ENCODE data around the gene CDC42BPG.
A peak's percentile ranks its signal among the peaks of the same experiment; 100 is the strongest.

The CDC42BPG gene, protein sequence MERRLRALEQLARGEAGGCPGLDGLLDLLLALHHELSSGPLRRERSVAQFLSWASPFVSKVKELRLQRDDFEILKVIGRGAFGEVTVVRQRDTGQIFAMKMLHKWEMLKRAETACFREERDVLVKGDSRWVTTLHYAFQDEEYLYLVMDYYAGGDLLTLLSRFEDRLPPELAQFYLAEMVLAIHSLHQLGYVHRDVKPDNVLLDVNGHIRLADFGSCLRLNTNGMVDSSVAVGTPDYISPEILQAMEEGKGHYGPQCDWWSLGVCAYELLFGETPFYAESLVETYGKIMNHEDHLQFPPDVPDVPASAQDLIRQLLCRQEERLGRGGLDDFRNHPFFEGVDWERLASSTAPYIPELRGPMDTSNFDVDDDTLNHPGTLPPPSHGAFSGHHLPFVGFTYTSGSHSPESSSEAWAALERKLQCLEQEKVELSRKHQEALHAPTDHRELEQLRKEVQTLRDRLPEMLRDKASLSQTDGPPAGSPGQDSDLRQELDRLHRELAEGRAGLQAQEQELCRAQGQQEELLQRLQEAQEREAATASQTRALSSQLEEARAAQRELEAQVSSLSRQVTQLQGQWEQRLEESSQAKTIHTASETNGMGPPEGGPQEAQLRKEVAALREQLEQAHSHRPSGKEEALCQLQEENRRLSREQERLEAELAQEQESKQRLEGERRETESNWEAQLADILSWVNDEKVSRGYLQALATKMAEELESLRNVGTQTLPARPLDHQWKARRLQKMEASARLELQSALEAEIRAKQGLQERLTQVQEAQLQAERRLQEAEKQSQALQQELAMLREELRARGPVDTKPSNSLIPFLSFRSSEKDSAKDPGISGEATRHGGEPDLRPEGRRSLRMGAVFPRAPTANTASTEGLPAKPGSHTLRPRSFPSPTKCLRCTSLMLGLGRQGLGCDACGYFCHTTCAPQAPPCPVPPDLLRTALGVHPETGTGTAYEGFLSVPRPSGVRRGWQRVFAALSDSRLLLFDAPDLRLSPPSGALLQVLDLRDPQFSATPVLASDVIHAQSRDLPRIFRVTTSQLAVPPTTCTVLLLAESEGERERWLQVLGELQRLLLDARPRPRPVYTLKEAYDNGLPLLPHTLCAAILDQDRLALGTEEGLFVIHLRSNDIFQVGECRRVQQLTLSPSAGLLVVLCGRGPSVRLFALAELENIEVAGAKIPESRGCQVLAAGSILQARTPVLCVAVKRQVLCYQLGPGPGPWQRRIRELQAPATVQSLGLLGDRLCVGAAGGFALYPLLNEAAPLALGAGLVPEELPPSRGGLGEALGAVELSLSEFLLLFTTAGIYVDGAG (N-terminal part only)

DNA sequence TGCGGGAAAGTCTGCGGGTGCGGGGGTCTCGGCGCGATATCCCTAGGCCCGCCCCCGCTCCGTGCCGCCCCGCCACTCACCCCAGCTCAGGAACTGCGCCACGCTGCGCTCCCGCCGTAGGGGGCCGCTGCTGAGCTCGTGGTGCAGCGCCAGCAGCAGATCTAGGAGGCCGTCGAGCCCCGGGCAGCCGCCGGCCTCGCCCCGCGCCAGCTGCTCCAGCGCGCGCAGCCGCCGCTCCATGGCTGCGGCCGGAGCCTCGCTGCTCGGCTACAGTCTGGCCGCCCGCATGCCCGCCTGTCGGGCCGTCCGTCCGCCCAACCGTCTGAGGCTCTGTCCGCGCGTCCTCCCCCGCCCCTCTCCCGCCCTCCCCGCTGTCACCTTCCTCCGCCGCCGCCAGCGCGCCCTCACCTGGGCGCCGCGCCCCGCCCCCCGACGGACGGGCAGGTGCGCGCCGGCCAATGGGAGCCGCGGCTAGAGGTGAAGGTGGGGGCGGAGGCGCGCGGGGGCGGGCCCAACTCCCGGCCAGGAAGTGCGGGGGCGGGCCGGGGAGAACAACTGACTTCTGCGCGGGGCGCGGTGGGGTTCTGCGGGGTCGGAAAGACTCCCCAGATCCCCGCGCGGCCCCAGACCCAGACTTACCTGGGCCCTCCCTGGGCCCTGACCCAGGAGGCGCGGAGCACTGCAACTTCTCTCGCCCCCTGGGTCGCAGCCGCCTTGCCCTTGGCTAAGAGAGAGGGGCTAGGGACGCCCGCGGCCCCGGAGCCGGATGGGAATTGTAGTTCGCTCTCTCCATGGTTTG, at the start of gene CDC42BPG:
CDC42BPG (minus strand) TSS at position 324 of the 799 bp plus-strand sequence; CDS start at position 240, 84 bp downstream.
- DNase-seq, result peak; percentile 68

GRCh38 chr11:64893194-64894069, 49.0 kb upstream of the CDC42BPG start:
- no peak for DNase-seq

GRCh38 chr11:64892838-64893193, 48.4 kb upstream of the CDC42BPG start:
- no peak for DNase-seq

DNA sequence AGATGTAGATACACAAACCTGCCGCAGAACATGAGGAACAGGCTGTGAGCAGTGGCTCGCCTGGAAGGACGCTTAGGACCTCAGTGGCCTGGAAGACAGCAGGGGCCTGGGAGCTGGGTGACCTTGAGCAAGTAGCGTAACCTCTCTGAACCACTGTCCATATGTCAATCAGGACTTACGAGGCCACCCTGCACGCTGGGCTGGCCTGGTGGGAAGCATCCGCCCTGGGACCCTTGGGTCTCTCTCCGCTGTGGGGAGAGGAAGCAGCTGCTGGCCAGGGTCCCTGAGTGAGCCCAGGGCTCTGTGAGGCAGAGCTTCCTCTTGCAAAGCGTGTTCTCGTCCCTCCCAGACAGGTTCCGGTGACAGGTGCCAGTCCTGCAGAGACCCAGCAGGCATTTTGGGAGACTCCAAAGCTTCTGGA, 48.0 kb upstream of the CDC42BPG start:
- no peak for DNase-seq

DNA sequence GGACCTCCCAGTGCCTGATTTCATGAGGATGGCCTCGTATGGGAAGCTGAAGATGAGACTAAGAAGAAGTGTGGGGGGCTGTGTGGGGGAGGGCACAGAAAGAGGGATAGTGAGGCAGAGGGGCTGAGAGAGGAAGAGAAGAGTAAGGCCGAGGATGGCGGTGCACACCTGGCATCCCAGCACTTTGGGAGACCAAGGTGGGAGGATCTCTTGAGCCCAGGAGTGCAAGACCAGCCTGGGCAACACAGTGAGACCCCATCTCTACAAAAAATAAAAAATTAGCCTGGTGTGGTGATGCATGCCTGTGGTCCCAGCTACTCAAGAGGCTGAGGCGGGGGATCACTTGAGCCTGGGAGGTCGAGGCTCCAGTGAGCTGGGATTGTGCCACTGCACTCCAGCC, 47.4 kb upstream of the CDC42BPG start:
- DNase-seq, result no peak

DNA sequence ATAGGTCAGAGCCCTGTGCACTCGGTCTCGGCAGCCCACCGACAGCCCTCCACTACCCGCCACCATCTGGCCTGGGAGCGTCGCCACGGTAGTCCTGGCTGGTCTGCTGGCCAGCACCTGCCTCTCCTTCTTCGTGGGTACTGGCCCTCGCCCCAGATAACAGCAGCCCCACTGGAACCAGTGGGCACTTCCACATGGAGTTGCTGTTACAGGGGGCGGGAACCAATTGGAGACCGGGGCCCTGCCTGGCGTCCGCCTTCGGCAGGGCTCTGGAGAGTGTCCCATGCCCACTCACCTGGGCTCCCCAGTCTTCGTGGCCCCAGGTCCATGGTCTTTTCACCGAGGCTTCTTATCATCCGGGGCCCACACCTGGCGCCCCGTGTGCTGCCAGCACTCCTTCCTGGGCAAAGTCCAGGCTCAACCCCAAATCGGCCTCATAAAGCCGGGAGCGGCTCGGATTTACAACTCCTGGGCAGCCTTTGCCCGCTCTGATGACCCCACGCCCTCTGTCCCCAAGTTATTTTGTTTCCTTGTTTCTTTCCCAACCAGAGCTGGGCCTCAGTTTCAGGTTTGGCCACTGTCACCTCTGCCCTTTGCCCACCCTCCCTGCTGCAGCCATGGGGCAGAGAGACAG, 46.9 kb upstream of the CDC42BPG start:
- no peak for DNase-seq

GRCh38 chr11:64890522-64890939, 46.1 kb upstream of the CDC42BPG start:
- no peak for DNase-seq

DNA sequence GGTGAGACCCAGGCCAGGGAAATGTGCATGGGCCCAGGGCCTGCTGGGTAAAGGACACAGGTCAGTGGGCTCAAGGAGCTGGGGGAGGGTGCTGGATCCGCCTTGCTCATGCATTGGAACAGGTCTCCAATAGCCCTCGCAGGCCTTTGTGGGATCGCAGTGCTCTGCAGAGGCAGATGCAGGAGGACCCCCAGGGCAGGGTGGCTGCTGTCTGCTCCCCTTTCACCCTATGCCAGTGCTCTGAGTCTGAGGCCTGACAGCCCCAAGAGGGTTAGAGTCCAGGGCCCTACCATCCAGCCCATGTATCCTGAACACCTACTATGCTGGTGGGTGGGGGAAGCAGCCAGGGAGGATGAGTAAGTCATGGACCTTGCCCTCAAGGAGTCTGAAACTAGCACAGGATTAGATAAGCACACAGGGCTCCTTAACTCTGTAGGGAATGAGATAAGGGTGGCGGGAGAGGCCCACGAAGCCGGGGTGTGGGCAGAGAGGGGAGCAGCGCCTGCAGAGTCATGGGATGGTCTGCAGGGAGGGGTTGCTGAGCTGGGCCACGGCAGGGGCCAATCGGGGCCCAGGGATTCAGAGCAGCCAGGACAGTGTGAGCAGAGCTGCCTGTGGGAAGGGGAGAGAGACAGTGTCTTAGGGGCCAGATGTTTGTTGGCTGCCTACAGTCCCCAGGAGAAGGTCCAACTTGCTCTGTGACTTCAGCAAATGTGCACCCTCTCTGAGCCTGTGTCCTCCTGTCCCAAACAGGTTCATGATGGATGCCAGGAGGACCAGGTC, 44.5 kb upstream of the CDC42BPG start:
- DNase-seq, result no peak

DNA sequence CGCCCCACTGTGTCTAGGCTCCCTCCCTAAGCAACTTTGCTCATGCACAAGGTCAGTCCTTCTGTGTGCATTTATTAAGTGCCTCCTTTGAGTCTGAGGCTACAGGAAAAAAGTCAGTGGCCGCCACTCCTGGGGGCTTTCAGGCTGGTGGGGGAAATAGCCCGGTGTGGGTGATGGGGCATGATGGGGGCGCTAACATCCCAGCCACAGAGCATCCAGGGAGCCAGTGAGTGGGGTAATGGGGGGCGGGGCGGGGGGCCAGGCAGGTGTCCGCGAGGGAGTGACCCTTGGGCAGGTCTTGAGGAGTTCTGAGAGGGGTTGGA, 43.9 kb upstream of the CDC42BPG start:
- no peak for DNase-seq

- peak; percentile 64 for DNase-seq
These were observed 43.4 kb upstream of the CDC42BPG start for GRCh38 chr11:64887757-64888405.

GRCh38 chr11:64887234-64887756, 42.8 kb upstream of the CDC42BPG start:
- DNase-seq, result no peak

DNA sequence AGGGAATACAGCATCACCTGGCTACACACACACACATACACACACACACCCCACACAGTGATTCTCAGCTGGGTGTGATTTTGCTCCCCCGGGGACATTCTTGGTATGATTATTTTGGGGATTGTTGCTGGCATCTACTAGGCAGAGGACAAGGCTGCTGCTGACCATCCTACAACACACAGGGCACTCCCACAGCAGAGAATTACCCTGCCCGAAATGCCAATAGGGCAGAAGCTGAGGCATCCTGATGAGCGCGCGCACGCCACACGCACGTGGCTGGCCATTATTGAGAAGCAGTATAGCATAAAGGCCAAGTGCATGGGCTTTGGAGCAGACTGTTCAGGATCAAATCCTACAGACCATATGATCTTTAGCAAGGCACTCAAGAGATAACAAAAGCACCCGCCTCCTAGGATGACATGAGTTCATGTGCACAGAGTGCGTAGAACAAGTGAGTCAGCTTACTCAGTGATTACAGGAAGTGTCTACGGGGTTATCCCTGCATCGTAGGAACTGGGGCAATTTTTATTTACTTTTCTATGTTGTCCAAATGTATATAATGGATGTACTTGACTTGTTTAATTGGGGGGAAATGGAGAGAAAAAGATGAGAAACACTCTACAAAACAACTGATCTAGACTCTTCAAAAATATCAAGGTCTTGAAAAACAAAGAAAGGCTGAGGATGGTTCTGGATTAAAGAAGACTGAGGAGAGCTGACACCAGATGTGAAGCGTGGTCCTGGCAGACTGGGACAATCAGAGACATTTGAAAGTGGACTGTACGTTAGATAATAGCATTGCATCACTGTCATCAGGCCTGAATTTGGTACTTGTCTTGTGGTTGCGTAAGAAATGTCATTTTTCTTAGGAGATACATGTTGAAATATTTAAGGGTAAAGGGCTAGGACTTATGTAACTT, 41.2 kb upstream of the CDC42BPG start:
- peak; percentile 68 for DNase-seq

GRCh38 chr11:64884019-64884418, 39.6 kb upstream of the CDC42BPG start:
- no peak for DNase-seq

- DNase-seq, result no peak
These were observed 39.1 kb upstream of the CDC42BPG start for GRCh38 chr11:64883575-64883974.

DNA sequence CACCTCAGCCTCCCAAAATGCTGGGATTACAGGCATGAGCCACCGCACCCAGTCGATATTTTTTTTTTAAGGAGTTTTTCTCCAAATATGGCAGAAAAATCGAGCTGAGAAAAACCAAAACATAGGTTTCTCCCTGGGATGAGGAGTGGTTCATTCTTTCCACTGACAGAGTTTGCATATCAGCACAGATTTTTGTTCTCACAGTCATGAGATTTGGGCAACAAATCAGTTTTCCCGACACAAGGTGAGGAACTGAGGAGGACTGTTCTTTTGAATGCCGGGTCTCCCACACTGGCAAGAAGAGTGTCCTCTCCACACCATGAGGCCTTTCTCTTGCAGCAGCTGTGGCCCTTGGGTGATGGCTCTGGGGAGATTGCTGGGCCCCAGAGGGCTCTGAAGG, 37.8 kb upstream of the CDC42BPG start:
- no peak for DNase-seq

DNA sequence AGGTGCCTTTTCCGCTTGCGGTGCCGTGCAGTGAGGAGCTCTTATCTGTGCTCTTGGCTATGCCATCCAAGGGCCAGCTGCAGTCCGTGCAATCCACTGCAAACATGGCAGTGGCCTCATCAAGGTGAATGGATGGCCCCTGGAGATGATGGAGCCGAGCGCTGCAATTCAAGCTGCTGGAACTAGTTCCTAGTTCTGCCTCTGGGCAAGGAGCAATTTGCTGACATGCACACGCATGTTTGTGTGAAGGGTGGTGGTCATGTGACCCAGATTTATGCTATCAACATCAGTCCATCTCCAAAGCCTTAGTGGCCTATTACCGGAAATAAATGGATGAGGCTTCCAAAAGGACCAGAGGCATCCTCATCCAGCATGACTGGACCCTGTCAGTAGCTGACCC, 37.0 kb upstream of the CDC42BPG start:
- no peak for DNase-seq

DNA sequence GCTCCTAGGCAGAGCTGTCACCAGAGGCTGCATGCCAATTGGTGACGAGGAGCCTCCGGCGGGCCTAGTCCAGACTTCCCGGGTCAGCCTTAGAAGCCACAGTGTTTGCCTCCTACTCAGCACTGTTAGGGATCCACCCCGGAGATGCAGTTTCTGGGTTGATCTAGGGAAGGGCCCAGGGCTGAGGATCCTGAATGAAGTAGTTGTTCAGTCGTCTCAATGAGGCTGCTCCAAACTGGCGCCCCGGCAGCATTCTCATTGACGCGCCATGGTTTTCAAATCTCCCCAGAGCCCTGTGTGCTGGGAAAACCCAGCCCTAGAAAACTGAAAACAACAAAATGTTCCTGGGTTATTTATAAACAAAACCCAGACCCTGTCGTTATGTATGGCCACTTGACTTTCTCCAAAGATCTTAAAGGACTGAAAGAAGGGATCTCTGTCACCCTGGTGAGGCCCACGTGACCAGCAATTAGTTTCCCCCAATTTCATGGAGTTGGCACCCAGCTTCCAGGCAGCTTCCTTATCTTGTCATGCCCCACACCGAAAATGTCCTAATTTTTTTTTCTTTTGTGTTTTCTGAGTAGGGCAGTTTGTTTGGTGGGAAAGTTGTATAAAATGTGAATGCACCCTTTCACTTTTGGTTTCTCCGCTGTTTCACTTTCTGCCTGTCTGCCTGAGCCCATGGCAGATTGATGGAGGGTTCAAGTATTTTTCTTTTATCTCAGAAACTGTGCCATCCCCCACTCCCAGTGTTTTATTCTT, 36.0 kb upstream of the CDC42BPG start:
- DNase-seq, result no peak
